GM18907 (cell line): Measurements from ENCODE around the gene ACTMAP.
"Not testable (repeated sequence)": the region's sequence is repeated elsewhere in the genome, so short reads cannot be mapped to it uniquely, and the experiment has no call there.

Source experiments
- ATAC-seq: cut with Tn5 transposase; IDR thresholded peaks from one replicate; pipeline ENCODE4 v1.9.1; 2021; ENCODE audit warnings: mild to moderate bottlenecking, moderate library complexity; ENCODE audit not compliant: unreplicated experiment

ACTMAP gene

DNA sequence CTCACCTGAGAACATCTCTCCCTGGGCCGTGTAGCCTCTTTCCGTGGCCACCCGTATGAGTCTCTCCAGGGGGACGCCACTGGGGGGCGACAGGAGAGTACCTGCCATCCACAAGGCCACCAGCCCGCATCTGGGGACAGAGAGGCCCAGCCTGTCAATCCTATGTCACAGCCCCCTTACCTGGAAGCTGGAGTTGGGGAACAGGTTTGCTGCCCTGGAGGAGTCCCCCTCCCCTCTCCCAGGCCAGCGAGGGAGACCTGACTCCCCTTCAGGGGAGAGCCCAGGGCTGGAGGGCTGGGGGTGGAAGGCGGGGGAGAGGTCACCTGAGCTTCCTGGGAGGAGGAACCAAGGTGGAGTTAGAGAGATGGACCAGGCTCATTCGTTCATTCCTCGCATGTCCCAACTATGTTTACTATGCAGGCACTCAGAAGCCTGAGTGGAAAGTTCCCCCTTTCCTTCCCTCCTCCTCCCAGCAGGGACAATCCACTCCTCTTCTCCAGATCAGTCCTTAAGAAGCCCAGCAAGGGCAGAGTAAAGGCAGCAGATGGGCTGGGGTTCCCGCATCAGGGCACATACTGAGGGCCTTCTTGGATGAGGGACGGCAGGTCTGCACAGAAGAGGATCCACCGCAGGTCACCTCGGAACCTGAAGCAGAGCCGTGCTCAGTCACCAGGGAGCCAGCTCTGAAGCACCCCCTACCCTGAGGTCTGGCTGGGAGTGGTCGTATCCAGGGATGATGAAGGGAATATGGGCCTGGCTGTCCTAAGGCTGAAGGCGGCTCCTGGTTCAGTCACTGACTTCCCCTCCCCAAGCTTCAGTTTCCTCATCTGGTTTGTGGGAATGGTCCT lies 5.5 kb downstream of the ACTMAP start:
- ATAC-seq: no peak

DNA sequence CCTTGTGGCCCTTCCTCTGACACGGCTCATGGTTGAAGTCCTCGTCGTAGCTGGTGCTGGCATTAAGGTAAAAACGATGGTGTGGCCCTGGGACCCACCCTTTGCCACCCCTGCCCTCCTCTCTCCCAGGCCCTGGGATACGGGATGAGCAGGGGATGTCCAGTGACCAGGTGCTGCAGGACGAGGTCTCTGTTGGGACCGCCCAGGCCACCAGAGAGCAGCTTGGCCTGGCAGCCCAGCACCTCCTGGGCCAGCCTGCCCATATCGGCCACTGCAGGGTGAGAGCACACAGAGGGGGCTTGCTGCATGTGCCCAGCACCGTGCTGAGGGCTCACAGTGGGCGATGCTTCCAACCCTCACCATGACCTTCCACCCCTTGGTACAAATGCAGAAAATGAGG lies 6.4 kb downstream of the ACTMAP start:
- no peak for ATAC-seq

DNA sequence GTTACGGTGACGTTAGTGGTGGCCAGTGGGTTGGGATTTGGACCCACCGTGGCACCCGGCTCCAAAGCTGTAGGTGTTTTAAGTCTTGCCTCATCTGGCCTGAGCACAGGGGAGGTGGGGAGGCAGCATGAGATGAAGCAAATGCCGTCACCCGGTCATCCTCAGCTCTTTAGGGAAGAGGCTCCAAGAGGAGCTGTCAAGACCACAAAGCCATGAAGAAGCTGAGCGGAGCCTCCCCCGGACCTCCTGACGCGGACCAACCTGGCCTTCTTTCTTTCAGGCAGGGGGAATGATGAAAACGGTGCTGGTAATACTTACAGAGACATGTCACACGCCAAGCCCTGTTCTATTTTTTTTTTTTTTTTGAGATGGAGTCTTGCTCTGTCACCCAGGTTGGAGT lies 7.4 kb downstream of the ACTMAP start:
- no peak for ATAC-seq

DNA sequence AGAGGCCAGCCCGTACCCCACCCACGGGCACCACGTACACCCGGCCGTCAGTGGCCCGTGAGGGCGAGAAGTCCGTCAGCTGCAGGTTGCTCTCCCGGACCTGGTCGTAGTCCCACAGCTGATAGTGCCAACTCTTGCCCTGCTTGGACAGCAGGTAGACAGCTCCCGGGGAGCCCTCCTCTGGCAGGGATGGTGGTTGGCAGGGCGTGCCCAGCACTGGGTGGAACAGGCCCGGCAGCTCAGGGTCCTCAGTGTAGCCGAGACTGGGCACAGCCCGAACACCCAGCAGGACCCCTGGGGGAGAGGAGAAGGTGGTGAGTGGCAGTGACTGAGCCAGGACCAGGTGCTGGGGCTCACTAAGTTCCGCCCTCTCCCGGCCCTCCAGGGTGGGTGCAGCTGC lies 7.8 kb downstream of the ACTMAP start:
- ATAC-seq: no peak

DNA sequence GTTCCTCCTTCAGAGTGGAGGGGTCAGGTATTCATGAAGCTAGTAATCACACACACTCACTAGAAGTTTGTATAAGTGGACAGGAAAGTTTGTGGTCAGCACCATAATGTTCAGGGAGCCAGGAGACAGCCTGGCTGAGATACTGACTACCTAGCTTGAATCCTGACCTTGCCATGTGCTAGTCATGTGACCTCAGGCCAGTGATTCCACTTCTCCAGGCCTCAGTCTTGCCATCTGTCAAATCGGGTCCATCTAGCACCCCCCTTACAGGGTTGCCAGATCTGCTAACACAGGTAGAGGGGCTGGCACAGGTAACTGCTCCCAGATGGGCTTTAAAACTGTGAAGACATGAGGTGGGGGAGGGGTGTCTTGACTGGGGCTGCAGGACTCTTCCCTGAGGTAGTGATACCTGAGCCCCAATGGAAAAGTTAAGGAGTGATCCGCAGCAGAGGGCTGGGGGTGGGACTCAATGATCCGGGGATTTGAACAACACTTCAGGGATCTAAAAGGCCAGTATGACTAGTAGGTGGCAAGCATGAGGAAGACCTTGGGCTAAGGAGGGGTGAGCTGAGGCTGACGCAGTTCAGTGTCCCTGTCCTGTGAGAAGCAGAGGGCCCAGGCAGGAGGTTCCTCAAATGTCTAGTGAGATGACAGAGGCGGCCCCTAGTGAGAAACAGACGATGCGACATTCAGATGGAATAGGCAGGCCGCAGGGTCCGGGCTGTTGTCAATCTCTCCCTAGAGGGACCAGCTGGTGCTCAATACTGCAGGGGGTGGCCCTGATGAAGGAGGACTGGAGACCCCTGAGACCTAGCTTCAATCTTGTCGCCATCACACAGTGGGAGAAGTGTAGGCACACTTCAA lies 8.5 kb downstream of the ACTMAP start:
- ATAC-seq: no peak

DNA sequence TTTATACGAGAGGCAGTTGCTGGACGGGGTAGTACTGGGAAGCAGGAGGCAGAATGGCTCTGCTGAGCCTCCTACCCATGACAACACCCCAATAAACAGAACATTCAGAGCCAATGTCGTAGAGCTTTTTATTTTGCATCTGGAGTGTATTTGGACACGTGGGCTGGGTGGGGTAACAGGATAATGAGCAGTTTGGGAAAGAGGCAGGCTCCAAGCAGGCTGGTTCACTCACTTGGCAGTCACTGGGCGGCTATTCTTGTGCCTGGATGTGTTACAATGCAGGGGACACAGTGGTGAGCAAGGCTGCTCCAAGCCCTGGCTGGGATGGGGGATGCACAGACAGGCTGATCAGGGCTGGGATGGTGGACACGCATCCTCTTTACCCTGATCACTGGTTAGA lies 9.5 kb downstream of the ACTMAP start:
- no peak for ATAC-seq

DNA sequence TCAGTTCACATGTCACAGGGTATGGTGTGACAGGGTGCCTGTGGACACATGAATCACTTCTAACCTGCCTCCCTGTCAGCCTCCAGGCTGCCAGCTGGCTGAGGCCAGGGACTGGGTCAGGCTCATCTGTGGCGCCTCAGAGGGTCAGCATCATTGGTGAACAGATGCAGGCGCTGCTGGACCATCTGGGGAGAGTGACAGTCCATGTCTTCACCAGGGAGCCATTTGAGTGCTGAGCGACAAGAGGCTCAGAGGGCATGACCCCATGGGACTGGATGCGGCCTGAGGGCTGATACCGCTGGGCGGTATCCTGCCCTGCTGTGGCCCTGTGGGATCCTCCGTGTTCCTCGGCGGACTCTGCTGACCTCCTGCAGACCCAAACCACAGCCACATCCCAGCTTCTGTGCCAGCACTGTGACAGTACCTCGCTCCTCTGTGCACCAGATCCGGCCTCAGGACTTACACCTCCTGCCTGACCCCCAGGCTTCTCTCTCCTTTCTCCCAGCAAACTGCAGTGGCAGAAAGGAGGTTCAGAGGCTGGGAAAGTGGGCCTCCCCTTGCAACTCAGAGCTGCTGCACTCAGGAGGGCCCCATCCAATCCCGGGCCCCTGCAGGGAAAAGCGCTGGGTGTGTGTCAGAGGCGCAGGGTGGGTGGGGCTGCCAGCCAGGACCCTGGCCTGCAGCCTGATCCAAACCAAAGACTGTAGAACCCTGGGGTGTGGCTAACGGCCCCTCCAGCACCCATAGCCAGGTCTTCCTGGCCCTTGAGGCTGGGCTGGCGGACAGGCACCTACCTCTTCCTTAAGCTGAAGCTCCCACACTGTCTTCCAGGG lies 10.2 kb downstream of the ACTMAP start:
- ATAC-seq: no peak

DNA sequence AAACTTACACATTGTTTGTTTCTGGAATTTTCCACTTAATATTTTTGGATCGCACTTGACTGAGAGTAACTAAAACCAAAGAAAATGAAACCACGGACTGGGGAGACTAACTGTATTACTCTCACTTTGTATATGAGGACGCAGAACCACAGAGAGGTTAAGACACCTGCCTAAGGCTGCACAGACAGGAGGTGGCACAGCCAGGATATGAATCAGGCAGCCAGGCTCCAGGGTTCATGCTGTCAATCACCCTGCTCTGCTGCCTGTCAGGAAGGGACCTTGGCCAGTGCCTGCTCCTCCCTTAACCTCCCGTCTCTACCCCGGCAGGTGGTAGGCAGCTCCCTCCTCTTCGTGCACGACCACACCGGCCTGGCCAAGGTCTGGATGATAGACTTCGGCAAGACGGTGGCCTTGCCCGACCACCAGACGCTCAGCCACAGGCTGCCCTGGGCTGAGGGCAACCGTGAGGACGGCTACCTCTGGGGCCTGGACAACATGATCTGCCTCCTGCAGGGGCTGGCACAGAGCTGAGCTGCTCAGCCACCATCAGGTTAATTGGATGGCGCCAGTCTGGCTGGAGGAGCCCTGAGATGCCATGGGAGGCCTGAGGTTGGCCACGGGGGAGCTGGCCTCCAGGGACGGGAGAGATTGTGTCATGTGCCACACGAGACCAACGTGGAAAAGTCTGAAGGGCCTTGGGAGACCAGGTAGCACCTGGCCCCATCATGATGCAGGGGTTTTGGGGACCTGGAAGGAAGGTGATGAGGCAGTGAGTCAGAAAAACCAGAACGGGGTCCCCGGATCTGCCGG lies 11.0 kb downstream of the ACTMAP start:
- no peak for ATAC-seq

DNA sequence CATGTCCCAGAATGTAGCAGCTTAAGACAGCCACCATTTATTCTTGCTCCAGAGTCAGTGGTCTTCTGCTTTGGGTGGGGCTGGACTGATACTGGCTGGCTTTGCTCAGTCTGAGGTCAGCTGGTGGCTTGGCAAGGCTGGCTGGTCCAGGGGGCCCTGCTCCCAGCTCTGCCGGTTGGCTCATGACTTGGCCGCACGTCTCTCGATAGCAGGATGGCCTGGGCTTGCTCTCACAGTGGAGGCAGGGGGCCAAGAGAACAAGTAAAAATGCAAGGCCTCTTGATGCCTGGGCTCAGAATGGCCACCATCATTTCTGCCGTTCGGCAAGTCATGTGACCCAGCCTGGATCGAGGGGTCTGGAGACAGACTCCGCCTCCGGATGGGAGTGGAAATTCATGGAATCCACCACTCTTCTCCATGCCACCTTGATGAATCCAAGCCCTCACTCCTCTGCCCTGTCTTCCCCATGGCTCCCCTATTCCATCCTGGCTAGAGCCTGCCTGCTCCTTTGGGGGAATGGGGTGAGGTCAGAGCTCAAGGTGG lies 13.1 kb downstream of the ACTMAP start:
- no peak for ATAC-seq

DNA sequence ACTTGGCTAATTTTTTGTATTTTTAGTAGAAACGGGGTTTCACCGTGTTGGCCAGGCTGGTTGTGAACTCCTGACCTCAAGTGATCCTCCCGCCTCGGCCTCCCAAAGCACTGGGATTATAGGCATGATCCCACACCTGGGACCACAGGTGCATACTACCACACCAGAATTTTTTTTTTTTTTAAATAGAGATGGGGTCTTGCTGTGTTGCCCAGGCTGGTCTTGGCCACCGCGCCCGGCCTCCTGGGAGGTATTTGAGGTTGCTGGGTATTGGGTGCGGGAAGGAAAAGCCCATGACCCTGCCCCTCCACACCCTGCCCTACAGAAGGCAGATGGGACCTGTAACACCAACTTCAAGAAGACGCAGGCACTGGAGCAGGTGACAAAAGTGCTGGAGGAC lies 13.6 kb downstream of the ACTMAP start:
- no peak for ATAC-seq

DNA sequence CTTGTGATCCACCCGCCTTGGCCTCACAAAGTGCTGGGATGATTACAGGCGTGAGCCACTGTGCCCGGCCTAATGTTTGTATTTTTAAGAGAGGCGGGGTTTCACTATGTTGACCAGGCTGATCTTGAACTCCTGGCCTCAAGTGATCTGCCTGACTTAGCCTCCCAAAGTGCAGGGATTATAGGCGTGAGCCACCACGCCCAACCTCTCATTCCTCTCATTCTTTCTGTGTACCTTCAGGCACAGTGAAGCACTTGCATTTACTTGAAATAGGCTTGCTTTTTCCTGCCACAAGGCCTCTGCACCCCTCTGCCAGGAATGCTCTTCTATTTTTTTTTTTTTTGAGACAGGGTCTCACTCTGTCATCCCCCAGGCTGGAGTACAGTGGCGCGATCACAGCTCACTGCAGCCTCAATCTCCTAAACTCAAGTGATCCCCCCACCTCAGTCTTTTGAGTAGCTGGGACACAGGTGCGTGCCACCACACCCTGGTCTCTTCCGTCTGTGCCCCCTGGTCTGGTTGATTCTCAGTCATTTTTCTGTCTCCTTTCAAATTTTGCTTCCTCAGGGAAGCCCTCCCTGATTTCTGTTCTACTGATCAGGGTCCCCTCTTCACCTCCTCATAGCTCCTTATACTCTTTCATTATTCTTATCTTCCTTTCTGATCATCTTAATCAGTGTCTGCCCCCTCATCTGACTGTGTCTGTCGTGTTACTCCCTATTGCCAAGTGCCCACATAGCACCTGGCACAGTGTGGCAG lies 15.1 kb downstream of the ACTMAP start:
- ATAC-seq: no peak

DNA sequence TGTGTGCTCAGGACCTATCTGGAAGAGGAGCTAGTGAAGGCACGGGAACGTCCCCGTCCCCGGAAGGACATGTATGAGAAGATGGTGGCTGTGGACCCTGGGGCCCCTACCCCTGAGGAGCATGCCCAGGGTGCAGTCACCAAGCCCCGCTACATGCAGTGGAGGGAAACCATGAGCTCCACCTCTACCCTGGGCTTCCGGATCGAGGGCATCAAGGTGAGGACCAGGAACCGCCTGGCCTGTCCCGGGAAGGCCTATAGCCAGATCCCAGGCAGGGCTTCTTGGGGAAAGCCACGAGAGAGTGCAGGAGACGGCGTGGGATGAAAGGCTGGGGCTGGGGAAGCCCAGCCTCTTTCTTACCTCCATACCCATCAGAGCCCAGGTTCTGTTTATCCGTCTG lies 17.1 kb downstream of the ACTMAP start:
- no peak for ATAC-seq

DNA sequence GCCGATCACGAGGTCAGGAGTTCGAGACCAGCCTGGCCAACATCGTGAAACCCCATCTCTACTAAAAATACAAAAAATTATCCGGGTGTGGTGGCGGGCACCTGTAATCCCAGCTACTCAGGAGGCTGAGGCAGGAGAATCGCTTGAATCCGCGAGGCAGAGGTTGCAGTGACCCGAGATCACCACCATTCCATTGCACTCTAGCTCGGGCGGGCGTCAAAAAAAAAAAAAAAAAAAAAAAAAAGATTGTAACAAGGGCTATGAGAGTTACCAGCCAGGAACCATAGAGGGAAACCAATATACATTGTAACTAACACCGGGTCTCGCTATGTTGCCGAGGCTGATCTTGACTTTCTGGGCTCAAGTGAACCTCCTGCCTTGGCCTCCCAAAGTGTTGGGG lies 18.0 kb downstream of the ACTMAP start:
- ATAC-seq: not testable (repeated sequence)

DNA sequence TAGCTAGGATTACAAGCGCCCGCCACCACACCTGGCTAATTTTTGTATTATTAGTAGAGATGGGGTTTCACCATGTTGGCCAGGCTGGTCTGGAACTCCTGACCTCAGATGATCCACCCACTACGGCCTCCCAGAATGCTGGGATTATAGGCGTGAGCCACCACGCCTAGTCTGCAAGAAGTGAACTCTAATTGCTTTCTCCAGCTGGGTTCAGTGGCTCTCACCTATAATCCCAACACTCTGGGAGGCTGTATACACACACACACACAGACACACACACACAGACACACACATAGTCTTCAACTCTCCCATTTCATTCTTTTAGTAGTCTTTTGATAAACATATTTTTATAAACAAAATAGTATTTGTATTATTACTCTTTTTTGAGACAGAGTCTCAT lies 20.2 kb downstream of the ACTMAP start:
- not testable (repeated sequence) for ATAC-seq

DNA sequence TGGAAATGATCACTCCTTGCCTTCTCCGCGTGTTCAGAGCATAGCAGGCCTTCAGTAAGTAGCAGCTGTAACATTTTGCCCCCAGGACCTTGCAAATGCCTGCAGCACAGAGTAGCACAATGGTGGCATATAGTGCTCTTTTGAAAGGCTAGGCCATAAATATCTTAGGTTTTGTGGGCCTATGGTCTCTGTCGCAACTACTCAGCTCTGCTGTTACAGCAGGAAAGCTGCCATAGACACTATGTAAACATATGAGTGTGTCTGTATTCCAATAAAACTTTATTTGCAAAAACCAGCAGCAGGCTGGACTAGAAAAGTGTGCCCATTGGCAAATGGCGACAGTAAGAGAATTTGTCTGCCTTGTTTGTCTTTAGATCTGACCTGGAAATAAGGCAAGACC lies 24.0 kb downstream of the ACTMAP start:
- ATAC-seq: no peak

DNA sequence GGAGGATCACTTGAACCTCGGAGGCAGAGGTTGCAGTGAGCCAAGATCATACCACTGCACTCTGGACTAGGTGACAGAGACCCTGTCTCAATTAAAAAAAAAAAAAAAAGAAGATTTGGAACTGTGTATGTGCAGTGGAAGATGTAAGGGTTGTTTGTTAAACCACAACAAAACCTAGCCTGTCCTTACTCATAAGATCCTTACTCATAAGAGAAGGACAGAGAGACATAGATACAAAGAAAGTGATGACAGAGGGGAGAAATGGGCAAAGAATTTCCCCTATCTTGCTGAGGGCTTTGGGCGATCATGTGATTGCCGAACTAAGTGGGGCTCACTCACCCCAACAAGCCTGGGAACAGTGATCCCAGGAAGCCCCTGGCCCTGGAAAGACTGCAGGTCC lies 25.4 kb downstream of the ACTMAP start:
- ATAC-seq: no peak

DNA sequence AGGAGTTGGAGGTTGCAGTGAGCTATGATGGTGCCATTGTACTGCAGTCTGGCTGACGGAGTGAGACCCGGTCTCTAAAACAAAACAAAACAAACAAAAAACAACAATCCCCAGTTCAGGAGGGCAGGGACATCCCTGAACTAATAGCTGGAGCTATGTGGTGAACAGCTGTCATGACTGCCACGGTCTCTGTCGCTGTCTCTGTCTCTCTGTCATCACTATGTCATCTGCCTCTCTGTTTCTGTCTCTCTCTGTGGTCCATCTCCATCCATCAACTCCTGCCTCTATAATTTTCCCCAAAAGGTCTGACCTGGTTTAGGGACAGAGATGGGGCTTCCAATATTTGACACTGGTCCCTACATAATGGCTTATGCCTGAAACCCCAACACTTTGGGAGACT lies 26.0 kb downstream of the ACTMAP start:
- ATAC-seq: no peak

DNA sequence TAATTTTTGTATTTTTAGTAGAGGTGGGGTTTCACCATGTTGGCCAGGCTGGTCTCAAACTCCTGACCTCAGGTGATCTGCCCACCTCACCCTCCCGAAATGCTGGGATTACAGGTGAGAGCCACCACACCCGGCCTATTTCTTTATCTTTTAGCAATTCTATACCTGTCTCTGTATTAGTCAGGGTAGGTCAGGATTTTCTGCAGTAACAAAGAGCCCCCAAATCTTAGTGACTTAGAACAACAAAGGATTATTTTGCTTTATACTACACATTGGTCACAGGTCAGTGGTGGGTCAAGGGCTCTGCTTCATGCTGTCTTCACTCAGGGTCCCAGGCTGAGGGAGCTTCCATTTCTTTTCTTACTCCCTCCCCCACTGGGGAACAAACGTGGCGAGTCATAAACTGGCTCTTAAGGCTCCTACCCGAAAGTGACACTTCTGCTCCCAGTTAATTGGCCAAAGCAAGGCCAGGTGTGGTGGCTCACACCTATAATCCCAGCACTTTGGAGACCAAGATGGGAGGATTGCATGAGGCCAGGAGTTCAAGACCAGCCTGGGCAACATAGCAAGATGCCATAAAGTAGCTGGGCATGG lies 26.5 kb downstream of the ACTMAP start:
- ATAC-seq: no peak
